Cardiac muscle cell (in vitro differentiated cells and primary cell): ENCODE measurements around the gene KRT34. TPM values are rescaled to one million over a fixed set of nuclear protein-coding genes. Genes with fewer than 3 reads are reported as not detected.

ENCODE experiments used
- DNase-seq, 2 donors: peaks; one replicate each; pipeline versions ENCODE4 v3.0.0 to v3.0.0-alpha.2; 2010 to 2017; ENCODE audit warnings: low read depth in 1 of 2, low spot score in 1 of 2
- H3K27ac ChIP-seq: fragments of 200-600 bp; sonication (generic); 2 replicates; pipeline ENCODE4 v1.5.1; 2016
- H3K27me3 ChIP-seq: fragments of 200-600 bp; sonication (generic); 2 replicates; pipeline ENCODE4 v1.6.0; 2016; ENCODE audit warnings: control low read depth
- H3K36me3 ChIP-seq: fragments of 200-600 bp; sonication (generic); 2 replicates; pipeline ENCODE4 v1.5.1; 2016; ENCODE audit warnings: control low read depth
- H3K4me1 ChIP-seq: fragments of 200-600 bp; sonication (generic); 2 replicates; pipeline ENCODE4 v1.8.1; 2017; ENCODE audit warnings: low read depth, mild to moderate bottlenecking, mixed run types
- H3K4me3 ChIP-seq: fragments of 200-600 bp; sonication (generic); 2 replicates; pipeline ENCODE4 v1.5.1; 2016; ENCODE audit warnings: mild to moderate bottlenecking
- H3K9me3 ChIP-seq: fragments of 200-600 bp; sonication (generic); 2 replicates; pipeline ENCODE4 v1.5.1; 2017; ENCODE audit warnings: low read depth, mild to moderate bottlenecking, control low read depth
- CTCF ChIP-seq: IDR thresholded peaks from 2 replicates; pipeline ENCODE4 v1.5.1; 2012; ENCODE audit warnings: low read depth, mild to moderate bottlenecking, low read length
- polyA plus RNA-seq: library from polyadenylated mRNA; unstranded; fragments of >200 nt; fragmentation: Nextera tagmentation; extraction: Ambion mirVana; gene quantifications from 2 replicates; pipeline ENCODE4 v1.2.1, GENCODE V29; 2016
- total RNA-seq: library from RNA; depleted of rRNA; stranded (reverse); fragments of >200 nt; gene quantifications from 2 replicates; pipeline ENCODE4 v1.2.3, GENCODE V29; 2016

KRT34 gene
- total and polyA plus RNA-seq, 2 experiments from 2014 or later = not detected

GRCh38 chr17:41377546-41377945 lies 4.6 kb downstream of the KRT34 start:
- Histone ChIP-seq H3K27me3 (no peaks in the 10 kb centered on the region), H3K36me3 (no peaks in the 10 kb centered on the region), H3K9me3 (no peaks in the 10 kb centered on the region), H3K4me3 (no peak overlapping the region), H3K4me1 (no peaks in the 10 kb centered on the region), H3K27ac (no peak overlapping the region)
- peak in 1 of 2 donors; percentile 18 for DNase-seq
- TF ChIP-seq CTCF = no peak

GRCh38 chr17:41369713-41370112 lies 12.4 kb downstream of the KRT34 start, which contains the start of gene KRT33B:
Gene KRT33B (minus strand): TSS chr17:41369813. CDS start chr17:41369750, 63 bp downstream.
- DNase-seq = no peak
- no peak within 1 kb of the TSS for H3K4me3 ChIP-seq

GRCh38 chr17:41369023-41369422 lies 13.1 kb downstream of the KRT34 start:
- no peaks in the 10 kb centered on the region for H3K9me3 ChIP-seq
- H3K4me1 ChIP-seq = no peaks in the 10 kb centered on the region
- no peak for TF ChIP-seq CTCF
- DNase-seq = no peak
- no peaks in the 10 kb centered on the region for H3K36me3 ChIP-seq
- no peak overlapping the region for H3K4me3 ChIP-seq
- no peaks in the 10 kb centered on the region for H3K27me3 ChIP-seq
- H3K27ac ChIP-seq = no peak overlapping the region

More at GRCh38 chr17:41369713-41370112, 12.4 kb downstream of the KRT34 start, which contains the start of gene KRT33B:
- Histone ChIP-seq H3K9me3 (no peaks in the 10 kb centered on the region), H3K27ac (no peak within 1 kb of the TSS), H3K27me3 (no peaks in the 10 kb centered on the region), H3K36me3 (no peaks in the 10 kb centered on the region), H3K4me1 (no peaks in the 10 kb centered on the region)
- TF ChIP-seq CTCF = no peak

GRCh38 chr17:41367426-41368075 lies 14.6 kb downstream of the KRT34 start:
- H3K36me3 ChIP-seq = no peaks in the 10 kb centered on the region
- no peak for TF ChIP-seq CTCF
- H3K27me3 ChIP-seq = no peaks in the 10 kb centered on the region
- no peak overlapping the region for H3K27ac ChIP-seq
- no peaks in the 10 kb centered on the region for H3K9me3 ChIP-seq
- peak in 1 of 2 donors; percentile 9 for DNase-seq
- no peaks in the 10 kb centered on the region for H3K4me1 ChIP-seq
- no peak overlapping the region for H3K4me3 ChIP-seq

- Histone ChIP-seq H3K4me1 (no peaks in the 10 kb centered on the region), H3K4me3 (no peak overlapping the region), H3K9me3 (no peaks in the 10 kb centered on the region), H3K36me3 (no peaks in the 10 kb centered on the region), H3K27me3 (no peaks in the 10 kb centered on the region), H3K27ac (no peak overlapping the region)
- TF ChIP-seq CTCF = no peak
- no peak for DNase-seq
These were observed 16.0 kb downstream of the KRT34 start for GRCh38 chr17:41366070-41366469.
